NOMO-1 treated with DMSO at 0.1 percent for 48 hours (cell line): ENCODE measurements around the gene SLC7A11.

Source experiments
- DNase-seq: peaks from one replicate; lab custom pipeline; 2025; ENCODE audit not compliant: unreplicated experiment; lab: John Stamatoyannopoulos, UW

Gene SLC7A11

GRCh38 chr4:138174981-138175794 lies 67.0 kb downstream of the SLC7A11 start:
- DNase-seq = no peak

DNA sequence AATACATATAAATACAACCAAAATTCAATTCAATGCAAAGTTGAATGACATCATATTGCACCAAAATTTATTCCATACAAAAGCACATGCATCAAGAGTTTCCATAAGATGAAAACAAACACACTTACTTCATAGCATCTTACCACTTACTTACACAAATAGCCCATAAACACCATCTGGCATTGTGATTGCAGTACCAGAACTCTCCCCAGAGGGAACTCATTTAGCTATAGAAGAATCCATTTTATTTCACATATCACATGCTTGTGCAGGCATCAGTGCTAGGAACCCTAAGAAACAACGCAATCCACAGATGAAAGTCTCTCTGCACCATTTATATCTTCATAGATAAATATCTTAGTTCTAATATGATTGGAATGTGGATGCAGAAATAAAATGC lies 77.9 kb downstream of the SLC7A11 start:
- DNase-seq = no peak

GRCh38 chr4:138163171-138163570 lies 79.0 kb downstream of the SLC7A11 start:
- no peak for DNase-seq

DNA sequence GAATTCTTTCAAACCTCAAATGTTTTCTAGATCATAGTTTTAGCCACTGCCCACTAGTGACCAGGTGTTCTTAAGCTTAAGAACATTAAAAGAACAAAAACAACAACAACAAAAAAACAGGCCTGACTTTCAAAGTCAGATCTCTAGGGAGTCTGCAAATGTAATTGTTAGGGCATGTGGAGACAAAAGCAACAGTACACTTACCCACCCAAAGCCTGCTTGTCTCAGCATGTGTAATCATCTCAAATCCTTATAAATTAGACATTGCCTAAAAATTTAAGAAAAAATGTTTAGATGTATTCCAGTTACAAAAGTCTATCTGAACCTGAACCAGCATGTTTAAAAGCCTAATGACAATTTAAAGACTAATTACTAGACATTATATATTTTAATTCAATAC lies 79.9 kb downstream of the SLC7A11 start:
- no peak for DNase-seq

DNA sequence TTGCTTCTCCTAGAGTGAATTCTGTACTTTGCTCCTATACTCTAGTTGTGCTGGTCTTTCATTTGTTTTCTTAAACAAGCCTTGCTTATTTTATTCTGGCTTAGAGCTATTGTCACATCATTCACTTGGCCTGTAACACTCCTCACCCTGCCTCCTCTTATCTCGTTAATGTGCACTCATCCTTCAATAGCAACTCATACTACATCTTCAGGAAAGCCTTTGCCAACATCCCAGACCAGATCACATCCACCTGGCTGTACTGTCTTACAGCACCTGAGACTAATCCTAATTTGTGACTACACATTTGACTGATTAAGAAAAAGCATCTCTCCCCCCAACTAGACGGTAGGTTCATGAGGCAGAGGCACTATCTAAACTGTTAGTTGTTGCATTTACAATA lies 80.8 kb downstream of the SLC7A11 start:
- DNase-seq = no peak

- DNase-seq = no peak
These were observed 83.3 kb downstream of the SLC7A11 start for GRCh38 chr4:138158746-138159297.

DNA sequence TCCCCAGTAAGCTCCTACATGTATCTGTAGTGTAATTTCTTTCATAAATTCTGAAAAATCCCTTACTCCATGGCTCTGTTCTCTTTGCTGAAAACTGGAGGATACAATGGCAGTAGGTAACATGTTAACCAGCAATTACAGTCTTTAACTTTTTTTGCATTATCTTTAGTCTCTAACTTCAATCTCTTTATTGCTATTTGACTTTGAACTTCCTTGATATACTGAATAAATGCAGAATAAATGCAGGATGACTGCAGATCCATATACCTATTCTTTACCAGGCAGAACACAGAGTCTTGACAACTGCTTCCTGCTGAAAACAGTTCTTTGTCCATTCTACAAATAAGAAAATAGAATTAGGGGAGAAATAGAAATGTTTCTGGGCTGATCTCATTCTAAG lies 101.3 kb downstream of the SLC7A11 start:
- DNase-seq = no peak

DNA sequence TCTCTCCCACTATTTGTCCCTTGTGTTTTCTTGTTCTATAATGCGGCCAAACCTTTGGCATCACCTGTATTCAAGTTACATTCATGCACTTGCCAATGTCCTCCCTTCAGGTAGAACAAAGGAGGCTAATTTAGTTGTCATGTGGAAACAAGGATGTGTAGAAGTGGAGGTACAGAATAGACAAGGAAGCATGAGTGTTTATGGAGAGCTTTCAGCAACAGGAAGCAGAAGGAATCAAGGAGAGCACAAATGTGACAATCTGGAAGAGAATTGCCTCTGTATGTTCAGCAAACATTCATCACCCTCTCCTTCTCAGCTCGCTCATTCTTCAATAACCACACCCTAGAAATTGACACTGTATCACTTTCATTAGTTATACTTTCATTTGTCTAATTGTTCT lies 103.4 kb downstream of the SLC7A11 start:
- DNase-seq = no peak

DNA sequence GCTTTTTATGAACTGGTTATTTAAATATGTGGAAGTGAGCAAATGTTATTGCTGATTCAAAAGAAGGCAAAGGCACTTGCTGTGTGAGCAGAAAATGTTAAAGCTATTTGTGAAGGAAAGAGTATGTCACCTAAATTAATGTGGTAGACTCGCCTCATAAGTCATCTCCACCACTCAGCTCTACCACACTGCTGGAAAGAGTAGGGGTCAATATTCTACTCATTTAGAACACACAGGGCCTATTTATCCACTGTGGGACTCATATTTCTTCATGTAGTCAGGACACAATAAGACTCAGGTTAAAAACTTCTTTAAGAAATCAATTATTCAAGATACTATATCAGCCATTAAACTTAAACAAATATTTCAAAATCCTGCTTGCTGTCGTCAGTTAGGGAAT lies 106.5 kb downstream of the SLC7A11 start:
- DNase-seq = no peak

DNA sequence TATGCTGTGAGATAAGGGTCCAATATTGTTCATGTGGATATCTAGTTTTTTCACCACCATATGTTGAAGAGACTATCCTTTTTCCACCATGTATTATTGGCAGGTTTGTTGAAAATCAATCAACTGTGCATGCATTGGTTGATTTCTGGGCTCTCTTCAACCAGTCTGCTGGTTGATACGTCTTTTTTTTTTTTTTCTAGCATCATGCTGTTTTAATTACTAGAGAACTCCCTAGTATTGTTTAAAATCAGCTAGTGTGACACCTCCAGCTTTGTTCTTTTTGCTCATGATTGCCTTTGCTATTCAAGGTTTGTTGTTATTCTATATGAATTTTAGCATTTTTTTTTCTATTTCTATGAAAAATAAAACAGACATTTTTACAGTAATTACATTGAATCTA lies 123.9 kb downstream of the SLC7A11 start:
- no peak for DNase-seq

DNA sequence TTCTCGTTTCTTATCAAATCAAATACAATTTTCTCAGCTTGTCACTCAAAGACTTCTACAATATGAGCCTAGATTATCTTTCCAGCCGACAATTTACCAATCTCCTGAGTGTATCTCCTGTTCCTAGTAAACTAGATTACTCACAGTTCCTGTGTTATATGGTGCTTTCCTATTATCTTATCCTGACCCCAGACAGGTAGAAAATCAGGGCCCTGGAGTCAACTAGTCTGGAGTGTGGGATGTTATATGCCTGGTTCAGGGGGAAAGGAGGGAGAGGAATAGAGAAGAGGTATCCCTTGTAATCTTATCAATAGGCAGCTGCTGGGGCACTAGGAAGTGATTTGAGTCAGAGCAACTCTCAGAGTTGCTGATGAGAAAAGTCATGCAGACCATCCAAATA lies 127.1 kb downstream of the SLC7A11 start:
- no peak for DNase-seq

DNA sequence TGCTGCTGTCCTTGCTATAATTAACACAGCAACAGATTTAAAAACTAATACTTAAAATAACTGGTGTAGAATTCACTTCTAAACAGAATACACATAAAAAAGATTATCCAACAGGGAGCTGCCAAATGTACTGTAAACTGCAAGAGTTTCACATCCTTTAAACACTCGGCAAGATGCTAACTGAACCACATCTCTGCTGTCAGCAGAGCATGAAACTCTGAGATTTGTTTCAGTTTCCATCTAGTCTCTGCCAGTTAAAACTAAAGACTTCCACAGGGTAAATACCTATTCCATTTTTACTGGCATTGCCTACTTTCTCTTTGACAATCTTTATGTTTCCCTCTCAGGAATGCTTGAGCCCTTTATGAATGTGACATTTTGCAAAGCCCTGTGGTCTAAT lies 127.7 kb downstream of the SLC7A11 start:
- DNase-seq = peak; percentile 66
